Measurements from ENCODE around the gene FNBP1.

DNA sequence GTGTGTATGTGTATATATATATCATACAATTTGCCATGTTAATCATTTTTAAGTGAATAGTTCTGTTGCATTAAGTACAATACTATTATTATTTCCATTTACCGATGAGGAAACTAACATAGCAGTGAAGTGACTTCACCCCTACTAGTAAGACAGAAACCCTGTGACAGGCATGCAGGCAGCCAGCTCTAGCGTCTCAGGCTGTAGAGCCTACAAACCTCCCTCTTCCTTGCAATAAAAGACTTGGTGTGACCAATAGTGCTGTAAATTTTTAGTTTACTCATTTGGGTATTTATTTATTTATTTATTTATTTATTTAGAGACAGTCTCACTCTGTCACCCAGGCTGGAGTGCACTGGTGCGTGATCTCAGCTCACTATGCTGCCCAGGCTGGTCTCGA is 24.7 kb downstream of the FNBP1 start:
- TF ChIP-seq, protein P1, sequence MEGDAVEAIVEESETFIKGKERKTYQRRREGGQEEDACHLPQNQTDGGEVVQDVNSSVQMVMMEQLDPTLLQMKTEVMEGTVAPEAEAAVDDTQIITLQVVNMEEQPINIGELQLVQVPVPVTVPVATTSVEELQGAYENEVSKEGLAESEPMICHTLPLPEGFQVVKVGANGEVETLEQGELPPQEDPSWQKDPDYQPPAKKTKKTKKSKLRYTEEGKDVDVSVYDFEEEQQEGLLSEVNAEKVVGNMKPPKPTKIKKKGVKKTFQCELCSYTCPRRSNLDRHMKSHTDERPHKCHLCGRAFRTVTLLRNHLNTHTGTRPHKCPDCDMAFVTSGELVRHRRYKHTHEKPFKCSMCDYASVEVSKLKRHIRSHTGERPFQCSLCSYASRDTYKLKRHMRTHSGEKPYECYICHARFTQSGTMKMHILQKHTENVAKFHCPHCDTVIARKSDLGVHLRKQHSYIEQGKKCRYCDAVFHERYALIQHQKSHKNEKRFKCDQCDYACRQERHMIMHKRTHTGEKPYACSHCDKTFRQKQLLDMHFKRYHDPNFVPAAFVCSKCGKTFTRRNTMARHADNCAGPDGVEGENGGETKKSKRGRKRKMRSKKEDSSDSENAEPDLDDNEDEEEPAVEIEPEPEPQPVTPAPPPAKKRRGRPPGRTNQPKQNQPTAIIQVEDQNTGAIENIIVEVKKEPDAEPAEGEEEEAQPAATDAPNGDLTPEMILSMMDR (conservative IDR thresholded peaks at IDR 0.05; ENCODE audit: low read length) = no peak
- no peak for TF ChIP-seq EZH2phosphoT487 (IDR thresholded peaks at IDR 0.05; ENCODE audit: borderline replicate concordance)

All from Loucy (cell line).